ENCODE measurements around the gene BAZ2A.
"Not testable (repeated sequence)": the region's sequence is repeated elsewhere in the genome, so short reads cannot be mapped to it uniquely, and the experiment has no call there.

Gene BAZ2A

GRCh38 chr12:56630180-56630632 lies at the start of gene BAZ2A:
BAZ2A (minus strand) TSS chr12:56630326; CDS start chr12:56617530, 12,796 bp downstream.
- DNase-seq: peak; percentile 74 to 86

DNA sequence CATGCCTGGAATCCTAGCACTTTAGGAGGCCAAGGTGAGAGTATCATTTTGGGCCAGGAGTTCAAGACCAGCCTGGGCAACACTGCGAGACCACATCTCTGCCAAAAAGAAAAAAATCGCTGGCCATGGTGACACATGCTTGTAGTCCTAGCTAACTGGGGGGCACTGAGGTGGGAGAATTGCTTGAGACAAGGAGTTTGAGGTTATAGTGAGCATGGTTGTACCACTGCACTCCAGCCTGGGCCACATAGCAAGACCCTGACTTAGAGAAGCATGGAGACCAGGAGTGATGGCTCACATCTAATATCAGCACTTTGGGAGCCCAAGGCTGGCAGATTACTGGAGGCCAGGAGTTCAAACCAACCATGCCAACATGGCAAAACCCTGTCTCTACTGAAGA lies 48.7 kb upstream of the BAZ2A start:
- no peak for DNase-seq

DNA sequence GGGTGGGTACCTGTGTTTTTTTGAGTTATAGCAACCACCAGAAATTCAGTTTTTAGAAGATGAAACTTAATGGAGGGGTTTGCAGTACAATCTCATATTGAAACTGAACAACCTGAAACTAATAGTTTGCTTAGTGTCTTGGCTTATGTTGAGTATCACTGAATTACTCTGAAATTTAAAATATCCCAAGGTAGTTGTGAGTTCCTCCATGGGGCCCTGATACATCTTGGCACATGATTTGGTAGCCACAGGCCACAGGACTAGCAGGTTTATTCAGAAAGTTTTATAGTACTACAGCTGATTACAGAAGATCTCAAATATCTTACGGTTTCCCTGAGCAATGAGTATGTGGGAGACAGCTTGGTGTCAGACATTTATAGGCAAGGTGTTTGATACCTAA lies 47.6 kb upstream of the BAZ2A start:
- no peak for DNase-seq

GRCh38 chr12:56676851-56677580 lies 46.9 kb upstream of the BAZ2A start:
- DNase-seq: no peak

GRCh38 chr12:56671608-56672007 lies 41.5 kb upstream of the BAZ2A start:
- DNase-seq: no peak

DNA sequence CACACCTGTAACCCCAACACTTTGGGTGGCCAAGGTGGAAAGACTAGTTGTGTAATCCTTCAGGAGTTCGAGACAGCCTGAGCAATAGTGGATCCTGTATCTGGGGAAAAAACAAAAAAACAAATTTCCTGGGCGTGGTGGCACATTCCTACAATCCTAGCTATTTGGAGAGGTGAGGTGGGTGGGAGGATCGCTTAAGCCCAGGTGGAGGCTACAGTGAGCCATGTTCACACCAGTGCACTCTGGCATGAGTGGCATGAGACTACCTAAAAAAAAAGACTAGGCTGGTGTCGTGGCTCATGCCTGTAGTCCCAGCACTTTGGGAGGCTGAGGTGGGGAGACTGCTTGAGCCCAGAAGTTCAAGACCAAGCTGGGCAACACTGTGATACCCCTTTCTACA lies 40.7 kb upstream of the BAZ2A start:
- DNase-seq: no peak

DNA sequence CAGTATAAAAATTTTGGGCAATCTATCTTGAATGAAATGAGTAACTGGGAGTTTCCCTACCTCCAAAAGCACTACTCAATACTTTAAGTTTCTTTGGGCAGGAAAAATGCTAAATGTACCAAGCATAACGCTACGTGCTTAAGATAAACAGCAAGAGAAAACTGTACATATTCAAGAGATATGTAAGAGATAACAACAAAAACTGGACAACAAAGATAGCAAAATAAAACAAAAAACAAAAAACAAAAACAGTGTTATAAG lies 38.0 kb upstream of the BAZ2A start:
- no peak for DNase-seq

GRCh38 chr12:56661979-56662638 lies 32.0 kb upstream of the BAZ2A start:
- DNase-seq: no peak

- no peak for DNase-seq
These were observed 31.4 kb upstream of the BAZ2A start for GRCh38 chr12:56661560-56661959.

DNA sequence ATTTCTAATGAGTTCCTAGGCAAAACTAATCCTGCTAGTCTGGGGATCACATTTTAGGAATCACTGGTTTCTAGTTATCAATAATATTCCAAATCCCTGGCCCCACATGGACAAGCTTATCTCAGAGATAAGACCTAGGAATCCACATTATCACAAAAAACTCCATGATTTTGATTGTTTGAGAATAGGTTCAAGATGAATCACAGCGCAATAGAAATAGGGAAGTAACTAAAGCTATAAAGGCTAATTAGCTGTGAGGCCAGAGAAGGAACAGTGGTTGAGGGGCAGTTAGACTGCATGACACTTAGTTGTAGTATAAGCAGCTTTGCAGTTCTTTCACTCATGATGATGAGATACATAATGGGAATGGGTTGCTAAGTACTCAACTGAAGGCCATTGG lies 28.8 kb upstream of the BAZ2A start:
- no peak for DNase-seq

DNA sequence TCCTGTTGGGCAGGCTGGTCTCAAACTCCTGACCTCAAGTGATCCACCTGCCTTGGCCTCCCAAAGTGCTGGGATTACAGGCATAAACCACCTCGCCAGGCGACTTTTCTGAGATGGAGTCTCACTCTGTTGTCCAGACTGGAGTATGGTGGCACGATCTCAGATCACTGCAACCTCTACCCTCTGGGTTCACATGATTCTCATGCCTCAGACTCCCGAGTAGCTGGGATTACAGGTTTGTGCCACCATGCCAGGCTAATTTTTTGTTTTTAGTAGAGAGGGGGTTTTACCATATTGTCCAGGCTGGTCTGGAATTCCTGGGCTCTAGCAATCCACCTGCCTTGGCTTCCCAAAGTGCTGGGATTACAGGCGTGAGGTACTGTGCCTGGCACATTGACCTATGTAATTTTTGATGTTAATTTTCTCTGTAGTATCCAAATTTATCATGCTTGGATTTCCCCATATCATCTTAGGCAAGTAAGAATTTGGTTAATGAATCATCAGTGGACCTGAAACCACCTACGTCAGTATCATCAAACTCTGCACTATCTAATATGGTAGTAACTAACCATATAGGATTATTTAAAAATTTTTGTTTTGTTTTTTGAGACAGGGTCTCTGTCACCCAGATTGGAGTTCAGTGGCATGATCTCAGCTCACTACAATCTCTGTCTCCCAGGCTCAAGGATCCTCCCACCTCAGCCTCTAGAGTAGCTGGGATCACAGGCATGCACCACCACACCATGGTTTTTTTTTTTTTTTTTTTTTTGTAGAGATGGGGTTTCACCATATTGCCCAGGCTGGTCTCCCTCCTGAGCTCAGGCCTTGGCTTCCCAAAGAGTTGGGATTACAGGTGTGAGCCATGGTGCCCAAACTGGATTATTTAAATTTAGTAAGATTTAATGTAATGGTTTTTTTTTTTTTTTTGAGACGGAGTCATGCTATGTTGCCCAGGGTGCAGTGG lies 27.6 kb upstream of the BAZ2A start:
- DNase-seq: no peak

GRCh38 chr12:56653781-56654180 lies 23.7 kb upstream of the BAZ2A start:
- not testable (repeated sequence) for DNase-seq

- DNase-seq: not testable (repeated sequence)
These were observed 17.9 kb upstream of the BAZ2A start for GRCh38 chr12:56648023-56648422.

DNA sequence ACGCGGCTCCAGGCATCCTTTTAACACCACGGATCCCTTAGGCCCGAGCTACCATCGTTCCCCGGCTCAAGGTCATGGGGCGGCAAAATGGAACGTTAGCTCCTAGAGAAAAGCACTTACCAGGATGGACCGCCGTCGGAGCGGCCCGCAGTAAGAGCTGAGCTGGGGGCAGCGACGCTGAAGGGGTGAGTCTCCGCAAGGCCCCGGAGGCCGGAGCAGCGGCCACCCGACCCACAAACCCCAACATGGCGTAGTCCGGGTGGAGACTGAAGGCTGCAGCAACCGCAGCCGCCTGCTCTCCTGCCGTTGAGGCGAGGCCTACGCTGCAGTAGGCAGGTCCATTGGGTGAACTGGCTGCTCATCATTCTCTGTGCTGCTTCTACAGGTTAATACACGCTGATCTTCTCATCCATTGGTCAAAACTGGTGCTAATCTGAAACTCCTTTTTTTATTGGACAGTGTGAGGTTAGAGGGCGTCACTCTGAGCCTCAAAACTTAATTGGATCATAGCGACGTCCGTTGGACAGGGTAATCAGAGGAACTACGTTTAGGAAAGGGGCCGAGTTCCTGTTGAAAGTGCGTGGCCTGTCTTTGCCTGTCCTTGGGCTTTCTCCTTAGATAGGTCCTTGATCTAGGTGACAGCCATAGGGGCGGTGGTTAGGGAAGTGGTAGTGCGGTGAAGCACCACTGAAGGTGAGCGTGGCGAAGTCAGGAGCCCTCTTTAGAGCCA lies 15.8 kb upstream of the BAZ2A start, which contains the start of gene ATP5F1B:
TSS of gene ATP5F1B (minus strand) at position 268 of the 730 bp plus-strand sequence. CDS start at position 247, 21 bp downstream.
- DNase-seq: peak; percentile 98 to 99

- no peak for DNase-seq
These were observed 15.1 kb upstream of the BAZ2A start for GRCh38 chr12:56645201-56645716.

- DNase-seq: no peak
These were observed 14.5 kb upstream of the BAZ2A start for GRCh38 chr12:56644654-56645053.

DNA sequence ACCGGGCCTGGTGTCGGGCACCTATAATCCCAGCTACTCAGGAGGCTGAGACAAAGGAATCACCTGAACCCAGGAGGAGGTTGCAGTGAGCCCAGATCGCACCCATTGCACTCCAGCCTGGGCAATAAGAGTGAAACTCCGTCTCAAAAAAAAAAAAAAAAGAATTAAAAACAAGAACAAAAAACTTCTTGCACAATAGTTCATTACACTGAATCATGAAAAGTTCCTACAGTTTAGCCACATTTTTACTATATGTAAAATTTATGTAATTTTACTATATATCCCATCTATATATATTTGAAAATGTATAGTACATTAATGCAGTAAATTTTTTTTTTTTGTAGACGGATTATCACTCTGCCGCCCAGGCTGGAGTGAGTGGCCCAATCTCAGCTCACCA lies 11.1 kb upstream of the BAZ2A start:
- DNase-seq: no peak

DNA sequence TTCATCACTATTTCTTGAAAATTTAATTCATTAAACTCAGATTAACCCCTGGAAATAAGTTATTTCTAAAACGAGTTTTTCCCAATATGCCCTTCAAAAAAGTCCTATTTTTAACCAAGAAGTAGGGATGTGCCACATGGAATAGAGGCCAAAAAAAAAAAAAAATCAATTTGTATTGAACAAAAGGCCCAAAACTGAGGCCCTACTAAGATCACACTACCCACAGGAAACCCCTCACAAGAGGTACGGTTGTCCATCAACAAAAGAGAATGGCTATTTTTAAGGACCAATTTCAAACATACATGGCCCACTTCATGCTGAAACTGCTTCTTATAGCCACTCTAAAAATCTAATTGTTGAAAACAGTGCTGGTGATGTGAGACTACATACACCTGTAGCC lies 7.5 kb upstream of the BAZ2A start:
- no peak for DNase-seq

GRCh38 chr12:56636675-56637540 lies 6.8 kb upstream of the BAZ2A start:
- peak; percentile 99 for DNase-seq

DNA sequence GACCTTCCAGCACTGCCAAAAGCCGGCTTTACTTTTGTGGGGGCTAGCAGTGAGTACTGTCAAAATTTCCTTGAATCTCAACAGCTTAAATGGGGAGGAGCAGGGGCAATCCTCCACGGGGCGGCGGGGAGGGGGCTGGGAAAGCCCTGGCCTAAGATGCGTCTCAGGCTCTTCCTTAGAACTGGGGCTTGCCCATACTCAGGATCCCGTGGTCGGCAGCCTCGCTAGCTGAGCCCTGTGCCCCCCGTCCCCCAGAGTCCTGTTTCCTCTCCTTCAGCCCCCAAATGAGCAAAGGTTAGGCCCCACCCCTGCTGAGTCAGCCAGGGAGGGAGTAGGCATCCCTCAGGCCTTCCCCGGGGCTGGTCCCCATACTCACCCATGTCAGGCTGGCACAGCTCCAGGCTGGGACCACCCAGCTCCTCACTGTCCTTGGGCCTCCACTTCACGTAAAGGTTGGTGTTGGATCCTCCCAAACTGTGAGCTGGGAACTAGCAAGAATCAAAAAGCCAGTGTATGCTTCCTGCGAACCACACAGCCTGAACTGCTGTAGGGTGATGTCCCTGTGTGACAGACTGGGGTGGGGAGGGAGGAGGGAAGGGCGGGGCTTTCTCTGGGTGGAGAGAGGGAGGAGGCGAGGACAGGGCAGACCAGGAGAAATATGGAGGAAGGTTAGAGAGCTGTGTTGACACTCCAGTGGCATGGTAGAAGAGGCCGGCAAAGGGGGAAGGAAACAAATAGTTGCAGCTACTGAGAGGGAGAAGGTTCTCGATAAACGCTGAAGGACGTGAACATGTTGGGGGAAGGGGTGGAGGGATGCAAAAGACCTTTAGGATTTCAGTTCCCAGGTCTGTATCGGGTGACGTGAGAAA lies 5.9 kb upstream of the BAZ2A start:
- DNase-seq: peak; percentile 76 to 78
